Measurements from ENCODE around the gene IRF2BP1.

DNA sequence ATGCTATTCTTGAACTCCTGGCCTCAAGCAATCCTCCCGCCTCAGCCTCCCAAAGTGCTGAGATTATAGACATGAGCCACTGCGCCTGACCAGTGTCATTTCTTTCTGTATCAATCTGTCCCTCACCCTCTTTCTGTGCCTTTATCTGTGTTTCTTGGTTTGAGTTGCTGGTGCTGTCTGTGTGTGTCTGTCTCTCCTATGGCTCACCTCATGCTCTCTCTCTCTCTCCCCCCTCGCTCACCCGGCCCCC lies 9.9 kb downstream of the IRF2BP1 start:
- TF ChIP-seq SP2 (tag by site-specific recombination; IDR thresholded peaks at IDR 0.05) (no peak), ZNF518A (tag by site-specific recombination; conservative IDR thresholded peaks at IDR 0.05; ENCODE audit: low read depth) (no peak), KLF8 (tag by site-specific recombination; IDR thresholded peaks at IDR 0.05) (no peak), KLF10 (tag by site-specific recombination; IDR thresholded peaks at IDR 0.05) (no peak), ZNF530 (tag by site-specific recombination; IDR thresholded peaks at IDR 0.05; ENCODE audit: low read depth) (no peak)

Data from HEK293 (cell line).